SKM-1 treated with dmso at 0.1 percent for 144 hours (cell line): ENCODE measurements around the gene ZNF573.
"Not testable (repeated sequence)": the region's sequence is repeated elsewhere in the genome, so short reads cannot be mapped to it uniquely, and the experiment has no call there.

Experiments used
- DNase-seq: peaks from one replicate; lab custom pipeline; 2025; ENCODE audit not compliant: unreplicated experiment; lab: John Stamatoyannopoulos, UW

The ZNF573 gene

DNA sequence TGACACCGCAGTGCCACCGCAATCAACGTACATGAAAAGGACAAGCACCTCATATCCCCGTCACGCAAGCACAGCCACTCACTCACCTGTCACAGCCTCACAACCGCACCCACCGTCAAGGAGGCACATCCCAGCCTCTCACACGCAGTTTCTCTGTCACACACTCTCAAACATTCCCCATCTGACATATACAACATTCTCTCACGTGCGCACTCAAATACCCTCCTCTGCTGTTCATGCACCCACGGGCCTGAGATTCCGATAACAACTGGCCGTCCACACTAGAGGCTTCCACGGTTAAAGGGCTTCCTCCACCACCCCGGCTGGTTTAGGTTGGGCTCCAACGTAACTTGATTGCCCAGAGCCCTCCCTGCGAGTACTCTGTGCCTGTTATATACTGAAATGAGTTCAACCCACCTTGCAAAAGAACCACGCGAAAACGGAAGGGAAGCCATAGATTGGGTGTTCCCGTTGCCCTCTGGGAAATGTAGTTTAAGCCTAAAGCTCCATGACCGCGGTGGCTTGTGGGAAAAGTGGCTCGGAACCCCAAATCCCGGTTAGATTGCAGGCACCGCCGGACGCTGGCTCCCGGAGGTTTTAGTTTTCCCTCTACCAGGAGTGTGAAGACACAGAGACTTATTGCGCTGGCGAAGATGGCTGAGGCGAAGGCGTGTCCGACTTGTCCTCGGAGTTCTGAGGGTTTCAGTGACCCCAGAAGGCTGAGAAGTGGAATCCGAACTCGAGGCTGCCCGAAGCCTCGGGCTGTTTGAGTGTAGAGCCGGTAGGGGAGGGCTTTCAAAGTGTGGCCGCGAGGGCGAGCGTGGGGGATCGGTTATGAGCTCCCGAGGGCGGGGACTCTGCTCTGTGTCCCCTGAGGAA is at the start of gene ZNF573:
Gene ZNF573 (minus strand): TSS at position 460 of the 879 bp plus-strand sequence. CDS start 5,857 bp downstream, outside the sequence.
- DNase-seq: peak; percentile 82

DNA sequence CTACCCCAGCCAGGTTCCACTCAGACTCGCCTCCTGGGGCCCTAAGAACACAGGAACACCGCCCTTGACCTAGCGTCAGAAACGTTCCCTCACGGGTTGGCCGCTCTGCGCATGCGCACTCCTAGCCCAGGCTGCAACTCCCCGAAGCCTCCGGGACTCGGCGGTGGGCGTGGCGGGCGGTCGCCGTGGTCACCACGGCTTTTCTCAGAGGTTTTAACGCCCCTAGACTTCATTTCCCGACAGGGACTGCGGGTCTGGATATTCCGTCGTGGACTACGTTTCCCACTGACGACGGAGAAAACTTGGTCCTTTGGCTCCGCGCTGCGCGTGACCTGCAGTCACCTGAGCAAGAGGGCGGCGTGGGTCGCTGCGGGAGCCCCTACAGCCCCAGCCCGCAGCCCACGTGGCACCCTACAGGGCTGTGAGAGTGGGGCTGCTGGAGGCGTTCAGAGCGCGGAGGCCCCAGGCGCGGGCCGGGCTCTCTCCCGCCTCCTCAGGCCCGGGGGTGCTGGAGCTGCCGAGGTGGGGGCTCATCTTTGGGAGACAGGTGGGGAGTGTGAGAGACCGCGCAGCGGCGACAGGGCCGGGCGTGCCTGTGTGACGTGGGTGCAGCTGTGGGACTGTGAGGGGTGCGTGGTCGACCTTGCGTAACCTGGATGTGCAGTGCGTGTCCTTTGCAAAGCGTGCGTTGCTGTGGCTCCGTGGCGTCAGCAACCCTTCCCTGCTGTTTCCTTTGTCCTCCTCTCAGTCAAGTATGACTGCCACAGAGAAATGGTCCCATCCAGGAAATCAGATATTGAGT is 38.0 kb upstream of the ZNF573 start:
- no peak for DNase-seq

- DNase-seq: not testable (repeated sequence)
Observed at GRCh38 chr19:37815611-37816010, 36.2 kb upstream of the ZNF573 start.

GRCh38 chr19:37813340-37813739 is 34.0 kb upstream of the ZNF573 start:
- no peak for DNase-seq

DNA sequence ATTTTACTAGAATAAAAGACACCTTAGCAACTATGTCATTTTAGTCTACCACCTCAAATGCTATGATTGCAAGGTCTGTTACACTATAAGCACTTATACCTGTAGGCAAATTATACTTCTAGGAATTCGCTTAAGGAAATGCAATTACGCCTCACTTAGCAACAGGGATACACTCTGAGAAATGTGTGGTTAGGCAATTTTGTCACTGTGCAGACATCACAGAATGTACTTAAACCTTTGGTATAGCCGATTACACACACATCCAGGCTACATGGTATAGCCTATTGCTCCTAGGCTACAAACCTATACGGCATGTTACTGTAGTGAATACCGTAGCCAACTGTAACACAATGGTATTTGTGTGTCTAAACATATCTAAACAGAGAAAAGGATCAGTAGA is 30.0 kb upstream of the ZNF573 start:
- no peak for DNase-seq

DNA sequence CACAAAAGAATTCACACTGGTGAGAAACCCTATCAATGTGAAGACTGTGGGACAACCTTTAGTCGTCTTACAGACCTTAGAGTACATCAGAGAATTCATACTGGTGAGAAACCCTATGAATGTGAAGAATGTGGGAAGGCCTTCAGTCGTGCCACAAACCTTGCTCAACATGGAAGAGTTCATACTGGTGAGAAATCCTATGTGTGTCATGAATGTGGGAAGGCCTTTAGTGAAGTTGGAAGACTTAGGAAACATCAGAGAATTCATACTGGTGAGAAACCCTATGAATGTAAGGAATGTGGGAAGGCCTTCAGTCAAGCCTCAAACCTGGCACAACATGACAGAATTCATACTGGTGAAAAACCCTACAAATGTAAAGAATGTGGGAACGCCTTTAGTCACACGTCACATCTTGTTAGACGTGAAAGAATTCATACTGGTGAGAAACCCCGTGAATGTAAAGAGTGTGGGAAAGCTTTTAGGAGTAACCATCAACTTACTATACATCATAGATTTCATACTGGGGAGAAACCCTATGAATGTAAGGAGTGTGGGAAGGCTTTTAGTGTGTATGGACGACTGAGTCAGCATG is 24.0 kb upstream of the ZNF573 start:
- DNase-seq: no peak

- DNase-seq: peak; percentile 51
Observed at GRCh38 chr19:37790244-37790925, 11.0 kb upstream of the ZNF573 start.

- no peak for DNase-seq
Observed at GRCh38 chr19:37778613-37779126, 716 bp downstream of the ZNF573 start.

DNA sequence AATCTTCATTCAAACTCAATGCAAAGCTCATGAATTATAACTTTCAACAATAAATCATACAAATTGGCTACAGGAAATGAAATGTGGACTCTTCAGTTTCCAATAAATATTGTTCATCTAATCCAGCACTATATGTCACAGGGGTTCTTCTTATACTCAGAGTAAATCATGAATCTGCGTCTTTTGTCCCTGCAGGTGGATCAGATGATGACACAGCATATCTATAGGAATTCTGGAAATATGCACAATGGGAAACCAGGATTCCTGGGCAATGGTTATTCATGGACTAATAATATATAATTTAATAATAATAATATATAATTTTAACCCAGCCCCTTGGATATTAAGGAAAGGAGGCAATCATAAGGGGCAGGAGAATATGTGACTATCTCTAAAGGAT is 8.4 kb downstream of the ZNF573 start:
- DNase-seq: no peak

GRCh38 chr19:37763488-37763887 is 15.9 kb downstream of the ZNF573 start:
- DNase-seq: no peak

DNA sequence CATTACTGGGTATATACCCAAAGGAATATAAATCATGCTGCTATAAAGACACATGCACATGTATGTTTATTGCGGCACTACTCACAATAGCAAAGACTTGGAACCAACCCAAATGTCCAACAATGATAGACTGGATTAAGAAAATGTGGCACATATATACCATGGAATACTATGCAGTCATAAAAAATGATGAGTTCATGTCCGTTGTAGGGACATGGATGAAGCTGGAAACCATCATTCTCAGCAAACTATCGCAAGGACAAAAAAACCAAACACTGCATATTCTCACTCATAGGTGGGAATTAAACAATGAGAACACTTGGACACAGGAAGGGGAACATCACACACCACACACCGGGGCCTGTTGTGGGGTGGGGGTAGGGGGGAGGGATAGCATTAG is 21.7 kb downstream of the ZNF573 start:
- DNase-seq: not testable (repeated sequence)

DNA sequence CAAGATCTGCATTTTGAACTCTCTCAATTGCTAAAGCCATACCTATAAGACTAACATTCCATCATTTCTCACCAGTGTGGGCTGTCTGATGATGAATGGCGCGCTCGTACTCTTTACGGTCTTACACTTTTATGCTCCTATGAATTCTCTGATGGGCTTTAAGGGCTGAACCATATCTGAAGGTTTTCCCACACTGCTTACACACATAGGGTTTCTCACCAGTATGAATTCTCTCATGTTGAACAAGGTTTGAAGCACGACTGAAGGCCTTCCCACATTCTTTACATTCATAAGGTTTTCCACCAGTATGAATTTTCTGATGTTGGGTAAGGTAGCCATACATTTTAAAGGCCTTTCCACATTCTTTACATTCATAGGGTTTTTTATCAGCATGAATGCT is 41.0 kb downstream of the ZNF573 start:
- no peak for DNase-seq

DNA sequence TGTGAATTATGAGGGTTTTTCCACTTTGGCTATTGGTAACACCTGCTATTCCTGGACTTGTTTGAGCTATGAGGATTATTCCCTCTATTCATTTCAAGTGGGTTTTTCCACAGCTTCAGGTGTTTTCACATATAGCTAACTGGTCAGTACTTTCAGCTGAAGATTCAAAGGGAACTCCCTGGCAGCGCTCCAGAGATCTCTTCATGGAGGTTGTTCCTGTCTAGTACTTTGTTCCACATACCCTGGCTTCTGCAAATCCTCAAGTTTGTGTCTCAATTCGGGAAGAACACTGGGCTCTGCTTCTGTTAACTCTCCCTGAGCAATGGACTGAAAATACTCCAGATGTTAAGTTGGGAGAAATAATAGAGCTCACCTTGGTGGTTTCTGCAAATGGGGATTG is 54.2 kb downstream of the ZNF573 start:
- DNase-seq: no peak

DNA sequence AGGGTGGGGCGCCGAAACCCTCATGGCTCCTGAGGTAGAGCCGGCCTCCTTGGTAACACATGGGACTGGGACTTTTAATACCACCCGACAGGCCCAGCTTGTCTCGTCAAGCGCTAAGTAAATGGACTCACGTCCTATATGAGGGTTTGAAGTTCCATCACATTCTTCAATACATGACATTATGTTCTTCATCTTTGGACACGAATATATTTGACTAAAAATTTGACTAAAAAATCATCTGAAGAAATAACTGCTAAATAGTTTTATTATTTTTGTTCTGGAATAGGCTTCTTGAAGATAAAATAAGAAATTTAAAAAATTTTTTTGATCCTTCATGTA is 59.5 kb downstream of the ZNF573 start:
- peak; percentile 34 for DNase-seq

DNA sequence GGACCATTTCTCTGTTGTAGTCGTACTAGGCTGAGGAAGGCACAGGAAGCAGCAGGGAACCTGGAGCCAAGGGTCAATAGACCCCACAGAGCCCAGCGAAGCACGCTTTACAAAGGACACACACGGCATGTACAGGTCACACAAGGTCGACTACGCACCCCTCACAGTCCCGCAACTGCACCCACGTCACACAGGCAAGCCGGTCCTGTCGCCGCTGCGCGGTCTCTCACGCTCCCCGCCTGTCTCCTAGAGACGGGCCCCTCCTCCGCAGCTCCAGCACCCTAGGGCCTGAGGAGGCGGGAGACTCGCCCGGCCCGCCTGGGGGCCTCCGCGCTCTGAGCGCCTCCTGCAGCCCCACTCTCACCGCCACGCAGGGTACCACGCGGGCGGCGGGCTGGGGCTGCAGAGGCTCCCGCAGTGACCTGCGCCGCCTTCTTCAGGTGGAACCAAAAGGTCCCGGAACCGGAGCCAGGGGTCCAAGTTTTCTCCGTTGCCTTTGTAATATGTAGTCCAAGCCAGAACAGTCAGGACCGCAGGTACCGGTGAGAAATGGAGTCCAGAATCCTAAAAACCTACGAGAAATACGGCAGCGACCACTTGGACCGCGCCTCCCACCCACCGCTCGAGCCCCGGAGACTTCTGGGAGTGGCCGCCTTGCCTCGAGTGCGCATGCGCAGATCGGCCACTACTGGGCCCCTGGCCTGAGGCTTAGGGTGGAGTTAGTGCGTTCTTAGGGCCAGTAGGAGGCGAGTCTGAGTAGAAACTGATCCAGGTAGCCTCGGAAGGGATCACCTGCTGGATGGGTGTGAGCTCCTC is 60.1 kb downstream of the ZNF573 start, which contains the start of gene ZNF607:
Gene ZNF607 (minus strand): TSS at position 651 of the 816 bp plus-strand sequence. CDS start 8,143 bp downstream, outside the sequence.
- DNase-seq: peak; percentile 88

GRCh38 chr19:37718304-37718703 is 61.1 kb downstream of the ZNF573 start:
- DNase-seq: no peak

DNA sequence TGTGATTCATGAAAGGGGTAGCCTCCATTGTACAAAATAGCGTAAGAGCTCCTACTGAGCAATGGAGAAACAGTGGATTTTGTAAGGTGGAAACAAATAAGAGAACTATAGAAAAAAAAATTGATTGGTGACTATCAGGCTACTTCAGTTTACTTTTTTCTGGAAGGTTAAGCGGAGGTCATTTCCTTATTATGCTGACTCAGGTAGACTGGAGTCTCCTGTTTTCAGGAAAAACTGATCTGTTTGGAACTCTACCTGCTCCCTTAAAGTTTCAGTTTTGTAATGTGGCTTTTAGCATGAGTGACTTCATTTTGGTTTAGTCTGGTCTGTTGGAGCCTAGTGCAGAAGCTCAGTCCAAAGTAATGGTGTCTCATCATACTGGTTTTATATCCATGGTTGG is 63.2 kb downstream of the ZNF573 start:
- DNase-seq: no peak

DNA sequence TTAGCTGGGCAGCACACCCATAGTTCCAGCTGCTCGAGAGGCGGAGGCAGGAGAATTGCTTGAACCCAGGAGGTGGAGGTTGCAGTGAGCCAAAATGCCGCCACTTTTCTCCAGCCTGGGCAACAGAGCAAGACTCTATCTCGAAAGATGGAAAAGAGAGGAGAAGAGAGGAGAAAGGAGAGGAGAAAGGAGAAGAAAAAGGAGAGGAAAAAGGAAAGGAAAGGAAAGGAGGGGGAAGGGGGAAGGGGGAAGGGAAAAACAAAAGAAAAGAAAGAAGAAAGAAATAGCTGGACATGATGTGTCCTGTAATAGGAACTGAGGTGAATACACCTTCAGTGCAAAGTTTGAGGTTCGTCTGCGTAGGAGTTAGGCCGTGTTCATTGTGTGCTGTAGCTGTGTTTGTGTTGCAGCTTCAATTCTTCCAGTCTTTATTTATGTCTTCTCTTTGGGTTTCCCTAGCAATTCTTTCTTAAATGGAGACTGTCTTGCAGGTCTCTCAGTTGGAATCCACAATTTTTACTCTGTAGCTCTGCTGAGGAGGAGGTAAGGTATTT is 73.3 kb downstream of the ZNF573 start:
- no peak for DNase-seq

DNA sequence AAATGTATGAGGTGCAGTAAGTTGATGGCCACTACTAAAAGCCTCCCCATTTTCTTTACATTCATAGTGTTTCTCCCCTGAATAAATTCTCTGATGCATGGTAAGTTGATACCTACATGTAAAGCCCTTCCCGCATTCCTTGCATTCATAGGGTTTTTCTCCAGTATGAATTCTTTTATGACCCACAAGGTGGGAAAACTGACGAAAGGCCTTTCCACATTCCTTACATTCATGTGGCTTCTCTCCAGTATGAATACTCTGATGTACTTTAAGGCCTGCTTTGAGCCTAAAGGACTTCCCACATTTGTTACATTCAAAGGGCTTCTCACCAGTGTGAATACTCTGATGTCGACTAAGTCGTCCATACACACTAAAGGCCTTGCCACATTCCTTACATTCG is 80.3 kb downstream of the ZNF573 start:
- DNase-seq: no peak

DNA sequence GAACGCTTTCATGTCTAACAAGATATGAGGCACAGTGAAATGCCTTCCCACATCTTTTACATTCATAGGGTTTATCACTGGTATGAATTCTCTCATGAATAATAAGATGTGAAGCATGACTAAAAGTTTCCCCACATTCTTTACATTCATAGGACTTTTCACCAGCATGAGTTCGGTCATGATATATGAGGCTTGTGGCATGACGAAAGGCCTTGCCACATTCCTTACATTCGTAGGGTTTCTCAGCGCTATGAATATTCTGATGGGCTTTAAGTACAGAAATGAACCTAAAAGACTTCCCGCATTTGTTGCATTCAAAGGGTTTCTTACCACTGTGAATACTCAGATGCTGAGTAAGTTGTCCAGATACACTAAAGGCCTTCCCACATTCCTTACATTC is 81.2 kb downstream of the ZNF573 start:
- no peak for DNase-seq
